ENCODE data around the gene CRTC3. TPM values are rescaled to one million over a fixed set of nuclear protein-coding genes. Genes with fewer than 3 reads are reported as not detected.

CRTC3 gene
- total and polyA plus RNA-seq, 2 of the 4 experiments (the other 2 are of a cell fraction) = 4.7 to 14.8 TPM

DNA sequence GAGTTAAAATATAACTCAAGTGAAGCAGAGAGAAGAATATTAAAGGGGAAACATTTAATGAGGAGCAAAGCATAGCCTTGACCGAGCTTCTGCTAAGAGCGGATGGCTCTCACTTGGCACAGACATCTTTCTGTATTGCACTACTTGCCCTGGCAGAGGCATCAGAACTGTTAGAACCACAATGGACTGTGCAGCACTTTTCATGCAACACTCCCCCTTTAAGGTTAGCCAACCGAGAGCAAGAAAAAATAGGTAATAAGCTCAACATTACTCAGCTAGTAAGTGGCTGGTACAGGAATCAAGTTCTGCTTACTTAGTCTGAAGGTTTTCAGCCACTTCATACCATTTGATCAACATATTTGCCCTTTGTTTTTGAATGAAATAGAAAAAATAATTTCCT, 33.7 kb downstream of the CRTC3 start:
- Histone ChIP-seq H3K9me3 (ENCODE audit: control insufficient read depth, insufficient read depth, low read length) (peaks cover 5% of the 10 kb centered on the region), H3K4me1 (ENCODE audit: control insufficient read depth, insufficient read depth, low read length) (peaks cover 25% of the 10 kb centered on the region), H4K5ac (ENCODE audit: low read depth, low read length) (no peak overlapping the region), H3K79me1 (ENCODE audit: low read depth in 1 of 2, low read length in 2 of 2) (peaks cover 35 to 84% of the 10 kb centered on the region in 2 experiments), H2AK9ac (replicated peaks; ENCODE audit: low read depth, low read length, poor library complexity) (no peak overlapping the region), H2AK5ac (ENCODE audit: low read depth, low read length) (no peak overlapping the region), H2BK120ac (ENCODE audit: low read depth, low read length) (no peak overlapping the region), H3K18ac (ENCODE audit: low read depth, low read length) (peak overlapping the region; percentile 78; the same call in 1 of the 2 replicates), H2AFZ (replicated peaks; ENCODE audit: low read length, poor library complexity) (no peak overlapping the region), H3K9ac (ENCODE audit: low read depth, low read length) (no peak overlapping the region), H2BK15ac (ENCODE audit: low read depth, low read length) (no peak overlapping the region), H2BK20ac (ENCODE audit: low read depth, low read length) (no peak overlapping the region), H3K56ac (ENCODE audit: extremely low read depth, insufficient read depth, low read length) (no peak overlapping the region), H4K8ac (ENCODE audit: low read depth in 2 of 2, low read length in 2 of 2) (no peak overlapping the region), H3K14ac (replicated peaks; ENCODE audit: low read depth, low read length) (no peak overlapping the region), H3K27ac (ENCODE audit: insufficient read depth, low read length) (no peak overlapping the region), H3K36me3 (ENCODE audit: control insufficient read depth, insufficient read depth, low read length) (peaks cover 2% of the 10 kb centered on the region; the same call in 1 of the 2 replicates), H3K23ac (ENCODE audit: low read depth, low read length) (no peak overlapping the region), H2BK5ac (ENCODE audit: low read depth, low read length, poor library complexity, severe bottlenecking) (no peak overlapping the region), H3K4me2 (ENCODE audit: low read depth, low read length) (no peak overlapping the region), H4K91ac (ENCODE audit: insufficient read depth, low read depth, low read length) (no peak overlapping the region), H3K27me3 (ENCODE audit: control insufficient read depth, insufficient read depth, low read length) (no peaks in the 10 kb centered on the region), H3K4ac (ENCODE audit: low read depth, low read length) (no peak overlapping the region), H4K20me1 (ENCODE audit: insufficient read depth, low read length) (peaks cover 25% of the 10 kb centered on the region; the same call in 1 of the 2 replicates), H3K9me1 (ENCODE audit: insufficient read depth, low read length) (peaks cover 15% of the 10 kb centered on the region), H3K4me3 (ENCODE audit: insufficient read depth, low read depth, low read length) (no peak overlapping the region)
- ChIA-PET POLR2A (ENCODE audit: unreplicated experiment) (no interaction called here), CTCF (interaction anchor here (0.6 to 0.9 kb wide), 2 partner anchors 42 to 244 kb away, joined by 3 read pairs; no protein-coding TSS in a partner anchor)
- in situ Hi-C loops (cut with MboI; ENCODE audit: low sequenced_read_pairs) = no loop called here
- 100% methylated on average over 1 of the region's 3 CpGs; no CpG with 5 or more reads in 1 of the 2 experiments for WGBS, 2 experiments (ENCODE audit: extremely low coverage in 2 of 2, insufficient read length in 1 of 2)
- TF ChIP-seq SMC3 (IDR thresholded peaks at IDR 0.05; ENCODE audit: low read depth, low read length) (no peak), POLR2A (IDR thresholded peaks at IDR 0.05; ENCODE audit: low read depth, low read length) (no peak), RFX5 (IDR thresholded peaks at IDR 0.05; ENCODE audit: low read depth, low read length) (no peak), MAZ (IDR thresholded peaks at IDR 0.05; ENCODE audit: borderline replicate concordance, low read depth, low read length) (no peak), MAFK (IDR thresholded peaks at IDR 0.05; ENCODE audit: low read depth, low read length) (no peak), BHLHE40 (IDR thresholded peaks at IDR 0.05; ENCODE audit: low read depth, low read length) (no peak)
- TF ChIP-seq, protein P1, sequence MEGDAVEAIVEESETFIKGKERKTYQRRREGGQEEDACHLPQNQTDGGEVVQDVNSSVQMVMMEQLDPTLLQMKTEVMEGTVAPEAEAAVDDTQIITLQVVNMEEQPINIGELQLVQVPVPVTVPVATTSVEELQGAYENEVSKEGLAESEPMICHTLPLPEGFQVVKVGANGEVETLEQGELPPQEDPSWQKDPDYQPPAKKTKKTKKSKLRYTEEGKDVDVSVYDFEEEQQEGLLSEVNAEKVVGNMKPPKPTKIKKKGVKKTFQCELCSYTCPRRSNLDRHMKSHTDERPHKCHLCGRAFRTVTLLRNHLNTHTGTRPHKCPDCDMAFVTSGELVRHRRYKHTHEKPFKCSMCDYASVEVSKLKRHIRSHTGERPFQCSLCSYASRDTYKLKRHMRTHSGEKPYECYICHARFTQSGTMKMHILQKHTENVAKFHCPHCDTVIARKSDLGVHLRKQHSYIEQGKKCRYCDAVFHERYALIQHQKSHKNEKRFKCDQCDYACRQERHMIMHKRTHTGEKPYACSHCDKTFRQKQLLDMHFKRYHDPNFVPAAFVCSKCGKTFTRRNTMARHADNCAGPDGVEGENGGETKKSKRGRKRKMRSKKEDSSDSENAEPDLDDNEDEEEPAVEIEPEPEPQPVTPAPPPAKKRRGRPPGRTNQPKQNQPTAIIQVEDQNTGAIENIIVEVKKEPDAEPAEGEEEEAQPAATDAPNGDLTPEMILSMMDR (conservative IDR thresholded peaks at IDR 0.05; ENCODE audit: low read depth, low read length) = no peak
- intact Hi-C loops (cut with micrococcal nuclease) = no loop called here
- BruUV-seq (replicated peaks) = no TSS peak
- dilution Hi-C loops (cut with HindIII; ENCODE audit: low sequenced_read_pairs, unreplicated experiment) = no loop called here
- DNase-seq (no peak), ATAC-seq (ENCODE audit: low read depth) (no peak)
